ENCODE results near the gene NPAS2. TPM values are rescaled to one million over a fixed set of nuclear protein-coding genes. Genes with fewer than 3 reads are reported as not detected.

Gene NPAS2
- total RNA-seq, 2 donors from 2014 or later: 33.9 to 38.3 TPM

- intact Hi-C loops (cut with DNase I): no loop called here
- Histone ChIP-seq H3K4me1 (no peaks in the 10 kb centered on the region), H3K27ac (no peak overlapping the region)
Observed at GRCh38 chr2:100888601-100889000, 68.7 kb downstream of the NPAS2 start.

DNA sequence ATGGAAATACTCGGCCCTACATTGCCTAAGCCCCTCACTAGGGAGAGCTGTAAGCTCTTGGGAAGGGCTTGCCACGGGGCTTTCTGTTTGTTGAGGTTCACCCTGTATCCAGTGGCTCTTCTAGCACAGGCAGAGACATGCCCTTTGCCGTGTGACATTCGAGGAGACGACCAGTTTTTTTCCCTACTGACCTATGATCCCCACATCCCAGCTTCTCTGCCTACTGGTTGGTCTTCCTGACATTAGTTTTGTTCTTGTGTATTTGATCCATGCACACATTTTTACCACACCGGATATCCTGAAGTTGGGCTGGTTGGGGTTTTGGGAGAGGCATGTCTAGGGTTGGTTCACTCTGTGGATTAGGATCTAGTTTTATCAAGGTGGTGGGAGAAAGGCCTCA lies 69.3 kb downstream of the NPAS2 start:
- intact Hi-C loops (cut with DNase I): no loop called here
- no peak overlapping the region for H3K4me3 ChIP-seq
- no peak for DNase-seq
- no peak overlapping the region for H3K9ac ChIP-seq (ENCODE audit: low read depth in 2 of 2, low read length in 2 of 2)
- H3K36me3 ChIP-seq: no peaks in the 10 kb centered on the region
- H3K4me1 ChIP-seq: no peaks in the 10 kb centered on the region
- TF ChIP-seq CTCF (IDR thresholded peaks at IDR 0.05): no peak
- no peak overlapping the region for H3K27ac ChIP-seq
- H3K9me3 ChIP-seq: no peaks in the 10 kb centered on the region
- no peaks in the 10 kb centered on the region for H3K27me3 ChIP-seq

More at GRCh38 chr2:100888601-100889000, 68.7 kb downstream of the NPAS2 start:
- Histone ChIP-seq H3K4me3 (no peak overlapping the region), H3K9me3 (no peaks in the 10 kb centered on the region), H3K27me3 (no peaks in the 10 kb centered on the region), H3K9ac (ENCODE audit: low read depth in 2 of 2, low read length in 2 of 2) (no peak overlapping the region), H3K36me3 (no peaks in the 10 kb centered on the region)
- no peak for TF ChIP-seq CTCF (IDR thresholded peaks at IDR 0.05)
- DNase-seq: no peak

DNA sequence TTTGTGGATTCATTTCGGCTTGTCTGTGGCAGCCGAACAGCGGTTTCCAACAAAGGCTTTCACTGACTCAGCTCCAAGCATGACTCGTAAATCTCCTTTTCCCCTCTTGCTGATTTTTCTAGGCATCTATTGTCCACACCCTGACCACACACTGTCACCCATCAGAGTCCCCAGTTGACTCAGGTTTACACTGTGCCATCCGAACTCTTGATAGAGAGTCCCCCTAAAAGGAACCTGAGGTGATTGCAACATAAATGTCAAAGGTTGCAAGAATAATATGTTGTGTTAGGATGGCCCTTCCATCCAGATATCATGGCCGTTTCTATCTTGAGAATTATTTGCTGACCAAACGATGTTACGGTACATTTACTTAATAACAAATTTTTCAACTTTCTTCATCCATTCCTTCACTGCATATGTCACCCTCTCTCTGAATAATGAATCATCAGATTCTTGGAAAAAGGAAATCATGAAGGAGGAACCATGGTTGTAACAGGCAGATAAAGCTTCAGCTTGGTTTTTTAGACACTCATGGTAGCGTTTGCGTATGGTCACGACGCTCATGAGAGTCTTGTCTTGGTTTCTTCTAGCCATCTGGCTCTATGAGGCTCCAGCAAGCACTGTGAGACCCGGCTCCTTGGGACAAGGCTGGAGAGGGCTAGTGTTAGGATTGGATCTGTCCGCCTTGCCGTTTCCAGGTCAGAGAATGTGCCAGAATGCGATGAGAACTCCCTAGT lies 72.1 kb downstream of the NPAS2 start:
- intact Hi-C loops (cut with DNase I): no loop called here
- DNase-seq: no peak
- H3K27me3 ChIP-seq: no peaks in the 10 kb centered on the region
- no peaks in the 10 kb centered on the region for H3K9me3 ChIP-seq
- no peak for TF ChIP-seq CTCF (IDR thresholded peaks at IDR 0.05)
- H3K27ac ChIP-seq: no peak overlapping the region
- H3K4me1 ChIP-seq: peaks cover 10% of the 10 kb centered on the region
- no peaks in the 10 kb centered on the region for H3K36me3 ChIP-seq
- H3K4me3 ChIP-seq: no peak overlapping the region
- no peak overlapping the region for H3K9ac ChIP-seq (ENCODE audit: low read depth in 2 of 2, low read length in 2 of 2)

DNA sequence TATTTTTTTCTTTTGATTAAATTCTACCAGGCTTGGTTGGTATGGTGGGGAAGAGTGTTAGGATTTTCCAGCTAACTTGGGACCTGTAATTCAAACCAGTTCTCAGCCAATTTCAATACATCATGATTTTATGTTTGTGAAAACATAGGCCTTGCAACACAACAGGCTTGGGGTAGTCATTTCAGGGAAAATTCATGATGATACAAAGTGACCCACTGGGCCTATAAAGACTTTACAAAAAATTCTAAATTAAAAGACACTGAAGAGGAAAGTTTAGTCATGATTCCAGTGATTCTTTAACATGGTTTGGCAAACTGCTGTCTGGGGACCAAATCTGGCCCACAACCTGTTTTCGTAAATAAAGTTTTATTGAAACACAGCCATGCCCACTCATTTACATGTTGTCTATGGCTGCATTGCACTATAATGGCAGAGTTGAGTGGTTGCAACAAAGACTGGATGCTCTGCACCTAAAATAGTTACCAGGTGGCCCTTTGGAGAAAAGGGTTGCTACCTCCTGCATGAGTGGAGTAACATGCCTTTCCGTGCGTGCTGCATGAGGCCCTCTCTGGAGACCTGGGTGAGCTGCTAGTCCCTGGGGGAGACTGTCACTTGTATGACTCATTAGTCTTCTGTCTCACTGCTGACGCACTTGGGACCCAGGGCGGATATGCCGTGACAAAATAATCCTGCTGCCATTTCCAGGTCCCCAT lies 73.6 kb downstream of the NPAS2 start:
- H3K27ac ChIP-seq: no peak overlapping the region
- no peak for TF ChIP-seq CTCF (IDR thresholded peaks at IDR 0.05)
- H3K4me1 ChIP-seq: peaks cover 10% of the 10 kb centered on the region
- intact Hi-C loops (cut with DNase I): no loop called here
- H3K4me3 ChIP-seq: no peak overlapping the region
- no peaks in the 10 kb centered on the region for H3K9me3 ChIP-seq
- no peaks in the 10 kb centered on the region for H3K27me3 ChIP-seq
- H3K36me3 ChIP-seq: no peaks in the 10 kb centered on the region
- H3K9ac ChIP-seq (ENCODE audit: low read depth in 2 of 2, low read length in 2 of 2): no peak overlapping the region
- DNase-seq: no peak

GRCh38 chr2:100894105-100894795 lies 74.3 kb downstream of the NPAS2 start:
- Histone ChIP-seq H3K36me3 (no peaks in the 10 kb centered on the region), H3K4me3 (no peak overlapping the region), H3K27me3 (no peaks in the 10 kb centered on the region), H3K27ac (no peak overlapping the region), H3K9me3 (no peaks in the 10 kb centered on the region), H3K9ac (ENCODE audit: low read depth in 2 of 2, low read length in 2 of 2) (no peak overlapping the region), H3K4me1 (peaks cover 10% of the 10 kb centered on the region)
- TF ChIP-seq CTCF (IDR thresholded peaks at IDR 0.05): no peak
- DNase-seq: no peak
- intact Hi-C loops (cut with DNase I): no loop called here
